ENCODE results near the gene PPP3CB.

DNA sequence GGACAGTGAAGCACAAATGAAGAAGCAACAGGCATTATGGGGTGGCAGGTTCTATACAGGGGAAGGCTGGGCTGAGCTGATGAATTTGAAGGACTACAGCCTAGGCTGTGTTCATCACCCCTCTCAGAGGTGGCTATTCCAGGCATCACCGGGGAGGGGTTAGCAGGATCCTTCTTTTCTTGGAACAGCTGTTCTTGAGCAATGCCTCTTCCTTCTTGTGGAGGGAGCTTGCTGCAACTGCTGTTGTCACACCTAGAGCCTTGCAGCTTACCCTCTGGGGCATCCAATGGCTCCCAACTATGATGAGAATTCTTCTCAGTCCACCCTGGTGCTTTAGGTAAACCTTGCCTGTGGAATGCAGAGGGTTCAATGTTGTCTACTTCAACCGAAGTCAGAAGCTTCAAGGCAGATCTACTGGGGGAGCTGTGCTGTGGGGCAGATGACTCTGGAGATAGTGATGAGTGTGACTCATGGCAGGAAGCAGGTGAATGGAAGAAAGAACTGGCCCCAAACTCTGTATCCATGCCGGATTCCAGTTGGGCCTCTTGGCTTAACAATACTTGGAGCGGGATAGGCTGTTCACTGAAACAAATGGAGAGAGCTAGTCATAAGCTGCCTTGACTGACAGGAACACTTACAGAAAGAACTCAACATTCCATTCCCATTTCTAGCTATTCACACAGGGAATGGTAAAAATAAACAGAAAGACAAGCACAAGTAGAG is 21.5 kb upstream of the PPP3CB start:
- TF ChIP-seq, protein P1, sequence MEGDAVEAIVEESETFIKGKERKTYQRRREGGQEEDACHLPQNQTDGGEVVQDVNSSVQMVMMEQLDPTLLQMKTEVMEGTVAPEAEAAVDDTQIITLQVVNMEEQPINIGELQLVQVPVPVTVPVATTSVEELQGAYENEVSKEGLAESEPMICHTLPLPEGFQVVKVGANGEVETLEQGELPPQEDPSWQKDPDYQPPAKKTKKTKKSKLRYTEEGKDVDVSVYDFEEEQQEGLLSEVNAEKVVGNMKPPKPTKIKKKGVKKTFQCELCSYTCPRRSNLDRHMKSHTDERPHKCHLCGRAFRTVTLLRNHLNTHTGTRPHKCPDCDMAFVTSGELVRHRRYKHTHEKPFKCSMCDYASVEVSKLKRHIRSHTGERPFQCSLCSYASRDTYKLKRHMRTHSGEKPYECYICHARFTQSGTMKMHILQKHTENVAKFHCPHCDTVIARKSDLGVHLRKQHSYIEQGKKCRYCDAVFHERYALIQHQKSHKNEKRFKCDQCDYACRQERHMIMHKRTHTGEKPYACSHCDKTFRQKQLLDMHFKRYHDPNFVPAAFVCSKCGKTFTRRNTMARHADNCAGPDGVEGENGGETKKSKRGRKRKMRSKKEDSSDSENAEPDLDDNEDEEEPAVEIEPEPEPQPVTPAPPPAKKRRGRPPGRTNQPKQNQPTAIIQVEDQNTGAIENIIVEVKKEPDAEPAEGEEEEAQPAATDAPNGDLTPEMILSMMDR (IDR thresholded peaks at IDR 0.05; ENCODE audit: low read depth, low read length, poor library complexity, severe bottlenecking), result no peak
- no peak for TF ChIP-seq EZH2phosphoT487 (IDR thresholded peaks at IDR 0.05; ENCODE audit: borderline replicate concordance, low read length)
